ENCODE results near the gene EPHA6. TPM values are rescaled to one million over a fixed set of nuclear protein-coding genes. Genes with fewer than 3 reads are reported as not detected.

EPHA6 gene
- total RNA-seq, 2 experiments from 2014 or later = not detected

GRCh38 chr3:97692831-97693230 lies 878.4 kb downstream of the EPHA6 start:
- POLR2A ChIA-PET = no interaction called here
- no peaks in the 10 kb centered on the region for H3K36me3 Mint-ChIP-seq
- H3K27me3 Mint-ChIP-seq = peaks cover 4% of the 10 kb centered on the region
- no peak for DNase-seq
- intact Hi-C loops (cut with micrococcal nuclease) = no loop called here
- no peaks in the 10 kb centered on the region for H3K4me1 Mint-ChIP-seq (ENCODE audit: low read depth)
- CTCF ChIA-PET = no interaction called here
- no peaks in the 10 kb centered on the region for H3K9me3 Mint-ChIP-seq
- H3K4me3 Mint-ChIP-seq = no peak overlapping the region
- H3K27ac Mint-ChIP-seq = no peak overlapping the region

GRCh38 chr3:97694876-97695275 lies 880.5 kb downstream of the EPHA6 start:
- Mint-ChIP-seq H3K36me3 (no peaks in the 10 kb centered on the region), H3K27ac (no peak overlapping the region), H3K27me3 (peaks cover 5% of the 10 kb centered on the region), H3K4me3 (no peak overlapping the region), H3K9me3 (no peaks in the 10 kb centered on the region), H3K4me1 (ENCODE audit: low read depth) (no peaks in the 10 kb centered on the region)
- POLR2A ChIA-PET = no interaction called here
- CTCF ChIA-PET = no interaction called here
- intact Hi-C loops (cut with micrococcal nuclease) = no loop called here
- no peak for DNase-seq

GRCh38 chr3:97698691-97699090 lies 884.3 kb downstream of the EPHA6 start:
- no peaks in the 10 kb centered on the region for H3K9me3 Mint-ChIP-seq
- intact Hi-C loops (cut with micrococcal nuclease) = no loop called here
- no peak overlapping the region for H3K4me3 Mint-ChIP-seq
- ChIA-PET CTCF (no interaction called here), POLR2A (no interaction called here)
- no peak for DNase-seq
- no peaks in the 10 kb centered on the region for H3K36me3 Mint-ChIP-seq
- no peaks in the 10 kb centered on the region for H3K4me1 Mint-ChIP-seq (ENCODE audit: low read depth)
- H3K27me3 Mint-ChIP-seq = peaks cover 3% of the 10 kb centered on the region
- no peak overlapping the region for H3K27ac Mint-ChIP-seq

- ChIA-PET POLR2A (no interaction called here), CTCF (no interaction called here)
- H3K36me3 Mint-ChIP-seq = no peaks in the 10 kb centered on the region
- no peaks in the 10 kb centered on the region for H3K4me1 Mint-ChIP-seq (ENCODE audit: low read depth)
- no peak for DNase-seq
- intact Hi-C loops (cut with micrococcal nuclease) = no loop called here
- H3K4me3 Mint-ChIP-seq = no peak overlapping the region
- H3K27me3 Mint-ChIP-seq = peaks cover 3% of the 10 kb centered on the region
- H3K9me3 Mint-ChIP-seq = no peaks in the 10 kb centered on the region
- H3K27ac Mint-ChIP-seq = no peak overlapping the region
These were observed 885.5 kb downstream of the EPHA6 start for GRCh38 chr3:97699889-97700288.

- no peak for DNase-seq
- POLR2A ChIA-PET = no interaction called here
- H3K27ac Mint-ChIP-seq = no peak overlapping the region
- no peaks in the 10 kb centered on the region for H3K36me3 Mint-ChIP-seq
- H3K4me3 Mint-ChIP-seq = no peak overlapping the region
- H3K4me1 Mint-ChIP-seq (ENCODE audit: low read depth) = no peaks in the 10 kb centered on the region
- CTCF ChIA-PET = no interaction called here
- peaks cover 3% of the 10 kb centered on the region for H3K27me3 Mint-ChIP-seq
- no peaks in the 10 kb centered on the region for H3K9me3 Mint-ChIP-seq
- intact Hi-C loops (cut with micrococcal nuclease) = no loop called here
These were observed 891.4 kb downstream of the EPHA6 start for GRCh38 chr3:97705764-97706163.

- H3K36me3 Mint-ChIP-seq = no peaks in the 10 kb centered on the region
- no peaks in the 10 kb centered on the region for H3K4me1 Mint-ChIP-seq (ENCODE audit: low read depth)
- no peak for DNase-seq
- ChIA-PET CTCF (interaction anchor here (0.6 kb wide), 1 partner anchor 13 kb away, joined by 3 read pairs; no protein-coding TSS in a partner anchor), POLR2A (no interaction called here)
- H3K27ac Mint-ChIP-seq = no peak overlapping the region
- peaks cover 3% of the 10 kb centered on the region for H3K27me3 Mint-ChIP-seq
- no peaks in the 10 kb centered on the region for H3K9me3 Mint-ChIP-seq
- intact Hi-C loops (cut with micrococcal nuclease) = no loop called here
- no peak overlapping the region for H3K4me3 Mint-ChIP-seq
These were observed 891.8 kb downstream of the EPHA6 start for GRCh38 chr3:97706226-97706625.

GRCh38 chr3:97711654-97712053 lies 897.3 kb downstream of the EPHA6 start:
- H3K4me1 Mint-ChIP-seq (ENCODE audit: low read depth) = no peaks in the 10 kb centered on the region
- no peak overlapping the region for H3K4me3 Mint-ChIP-seq
- H3K27ac Mint-ChIP-seq = no peak overlapping the region
- H3K27me3 Mint-ChIP-seq = peaks cover 1% of the 10 kb centered on the region
- H3K36me3 Mint-ChIP-seq = no peaks in the 10 kb centered on the region
- no peaks in the 10 kb centered on the region for H3K9me3 Mint-ChIP-seq
- DNase-seq = no peak
- intact Hi-C loops (cut with micrococcal nuclease) = no loop called here
- ChIA-PET POLR2A (no interaction called here), CTCF (interaction anchor here (3.6 kb wide), 1 partner anchor 8 kb away, joined by 26 read pairs; no protein-coding TSS in a partner anchor)

- Mint-ChIP-seq H3K27ac (no peak overlapping the region), H3K9me3 (no peaks in the 10 kb centered on the region), H3K4me3 (no peak overlapping the region), H3K4me1 (ENCODE audit: low read depth) (no peaks in the 10 kb centered on the region), H3K36me3 (no peaks in the 10 kb centered on the region), H3K27me3 (no peaks in the 10 kb centered on the region)
- no peak for DNase-seq
- ChIA-PET CTCF (interaction anchor here (0.6 kb wide), 1 partner anchor 1972 kb away, joined by 3 read pairs; no protein-coding TSS in a partner anchor), POLR2A (no interaction called here)
- intact Hi-C loops (cut with micrococcal nuclease) = no loop called here
These were observed 898.5 kb downstream of the EPHA6 start for GRCh38 chr3:97712919-97713318.

GRCh38 chr3:97713634-97714033 lies 899.2 kb downstream of the EPHA6 start:
- no peaks in the 10 kb centered on the region for H3K27me3 Mint-ChIP-seq
- no peak overlapping the region for H3K4me3 Mint-ChIP-seq
- H3K9me3 Mint-ChIP-seq = no peaks in the 10 kb centered on the region
- H3K36me3 Mint-ChIP-seq = no peaks in the 10 kb centered on the region
- H3K4me1 Mint-ChIP-seq (ENCODE audit: low read depth) = no peaks in the 10 kb centered on the region
- no peak for DNase-seq
- ChIA-PET POLR2A (no interaction called here), CTCF (no interaction called here)
- intact Hi-C loops (cut with micrococcal nuclease) = no loop called here
- no peak overlapping the region for H3K27ac Mint-ChIP-seq

GRCh38 chr3:97719156-97719821 lies 904.9 kb downstream of the EPHA6 start:
- DNase-seq = peak; percentile 74
- no peak overlapping the region for H3K27ac Mint-ChIP-seq
- ChIA-PET CTCF (interaction anchor here (0.6 to 2.8 kb wide), 18 partner anchors 9 to 857 kb away, joined by 3 to 26 read pairs (median 4); partner anchors contain the start of gene ARL6), POLR2A (no interaction called here)
- no peaks in the 10 kb centered on the region for H3K36me3 Mint-ChIP-seq
- H3K4me3 Mint-ChIP-seq = no peak overlapping the region
- no peaks in the 10 kb centered on the region for H3K4me1 Mint-ChIP-seq (ENCODE audit: low read depth)
- H3K27me3 Mint-ChIP-seq = no peaks in the 10 kb centered on the region
- intact Hi-C loops (cut with micrococcal nuclease) = loop anchor here (1.0 to 2.0 kb wide), 2 partner anchors 304 to 856 kb away; no protein-coding TSS in a partner anchor
- H3K9me3 Mint-ChIP-seq = no peaks in the 10 kb centered on the region

GRCh38 chr3:97720417-97720816 lies 906.0 kb downstream of the EPHA6 start:
- no peaks in the 10 kb centered on the region for H3K9me3 Mint-ChIP-seq
- no peaks in the 10 kb centered on the region for H3K36me3 Mint-ChIP-seq
- ChIA-PET CTCF (interaction anchor here (1.0 to 2.8 kb wide), 6 partner anchors 10 to 357 kb away, joined by 3 to 26 read pairs (median 4); no protein-coding TSS in a partner anchor), POLR2A (no interaction called here)
- intact Hi-C loops (cut with micrococcal nuclease) = no loop called here
- no peak for DNase-seq
- no peak overlapping the region for H3K27ac Mint-ChIP-seq
- H3K4me1 Mint-ChIP-seq (ENCODE audit: low read depth) = no peaks in the 10 kb centered on the region
- H3K4me3 Mint-ChIP-seq = no peak overlapping the region
- no peaks in the 10 kb centered on the region for H3K27me3 Mint-ChIP-seq

- no peaks in the 10 kb centered on the region for H3K4me1 Mint-ChIP-seq (ENCODE audit: low read depth)
- no peak overlapping the region for H3K4me3 Mint-ChIP-seq
- no peaks in the 10 kb centered on the region for H3K27me3 Mint-ChIP-seq
- no peaks in the 10 kb centered on the region for H3K36me3 Mint-ChIP-seq
- DNase-seq = no peak
- no peak overlapping the region for H3K27ac Mint-ChIP-seq
- intact Hi-C loops (cut with micrococcal nuclease) = no loop called here
- ChIA-PET CTCF (interaction anchor here (2.8 kb wide), 1 partner anchor 12 kb away, joined by 26 read pairs; no protein-coding TSS in a partner anchor), POLR2A (no interaction called here)
- no peaks in the 10 kb centered on the region for H3K9me3 Mint-ChIP-seq
These were observed 907.1 kb downstream of the EPHA6 start for GRCh38 chr3:97721446-97721845.

GRCh38 chr3:97736928-97737327 lies 922.5 kb downstream of the EPHA6 start:
- H3K9me3 Mint-ChIP-seq = no peaks in the 10 kb centered on the region
- no peak overlapping the region for H3K27ac Mint-ChIP-seq
- no peak for DNase-seq
- POLR2A ChIA-PET = no interaction called here
- CTCF ChIA-PET = no interaction called here
- intact Hi-C loops (cut with micrococcal nuclease) = no loop called here
- H3K36me3 Mint-ChIP-seq = no peaks in the 10 kb centered on the region
- H3K27me3 Mint-ChIP-seq = peaks cover 3% of the 10 kb centered on the region
- H3K4me1 Mint-ChIP-seq (ENCODE audit: low read depth) = no peaks in the 10 kb centered on the region
- no peak overlapping the region for H3K4me3 Mint-ChIP-seq
